ENCODE measurements around the gene SPATS2L.

SPATS2L gene

GRCh38 chr2:200404615-200405014 is 98.1 kb downstream of the SPATS2L start:
- no peak overlapping the region for H3K4me3 ChIP-seq (ENCODE audit: low read depth in 1 of 2, low read length in 2 of 2)
- H3K4me1 ChIP-seq (ENCODE audit: control insufficient read depth in 1 of 2, insufficient read depth in 2 of 2, low read length in 2 of 2) = peaks cover 26 to 33% of the 10 kb centered on the region in 2 donors
- peak overlapping the region; percentile 76 for H3K27ac ChIP-seq (ENCODE audit: low read length)
- H3K9me3 ChIP-seq (ENCODE audit: control insufficient read depth in 1 of 2, low read length in 2 of 2) = no peaks in the 10 kb centered on the region
- no peaks in the 10 kb centered on the region for H3K27me3 ChIP-seq (ENCODE audit: low read depth, low read length)
- no peaks in the 10 kb centered on the region for H3K36me3 ChIP-seq (ENCODE audit: control insufficient read depth in 1 of 2, insufficient read depth in 2 of 2, low read length in 2 of 2)

GRCh38 chr2:200405599-200406298 is 99.3 kb downstream of the SPATS2L start:
- Histone ChIP-seq H3K36me3 (ENCODE audit: control insufficient read depth in 1 of 2, insufficient read depth in 2 of 2, low read length in 2 of 2) (no peaks in the 10 kb centered on the region), H3K9me3 (ENCODE audit: control insufficient read depth in 1 of 2, low read length in 2 of 2) (no peaks in the 10 kb centered on the region), H3K4me1 (ENCODE audit: control insufficient read depth in 1 of 2, insufficient read depth in 2 of 2, low read length in 2 of 2) (peaks cover 26 to 33% of the 10 kb centered on the region in 2 donors), H3K27me3 (ENCODE audit: low read depth, low read length) (no peaks in the 10 kb centered on the region), H3K27ac (ENCODE audit: low read length) (peak overlapping the region; percentile 76), H3K4me3 (ENCODE audit: low read depth in 1 of 2, low read length in 2 of 2) (no peak overlapping the region)

- Histone ChIP-seq H3K4me3 (ENCODE audit: low read depth in 1 of 2, low read length in 2 of 2) (no peak overlapping the region), H3K27ac (ENCODE audit: low read length) (peak overlapping the region; percentile 76), H3K4me1 (ENCODE audit: control insufficient read depth in 1 of 2, insufficient read depth in 2 of 2, low read length in 2 of 2) (peaks cover 26 to 33% of the 10 kb centered on the region in 2 donors)
These were observed 99.9 kb downstream of the SPATS2L start for GRCh38 chr2:200406379-200406778.

GRCh38 chr2:200408428-200409316 is 102.2 kb downstream of the SPATS2L start:
- no peaks in the 10 kb centered on the region for H3K27me3 ChIP-seq (ENCODE audit: low read depth, low read length)
- no peaks in the 10 kb centered on the region for H3K9me3 ChIP-seq (ENCODE audit: control insufficient read depth in 1 of 2, low read length in 2 of 2)
- H3K27ac ChIP-seq (ENCODE audit: low read length) = peak overlapping the region; percentile 25
- H3K36me3 ChIP-seq (ENCODE audit: control insufficient read depth in 1 of 2, insufficient read depth in 2 of 2, low read length in 2 of 2) = peaks cover 0 to 3% of the 10 kb centered on the region in 2 donors
- H3K4me1 ChIP-seq (ENCODE audit: control insufficient read depth in 1 of 2, insufficient read depth in 2 of 2, low read length in 2 of 2) = peaks cover 26 to 33% of the 10 kb centered on the region in 2 donors
- no peak overlapping the region for H3K4me3 ChIP-seq (ENCODE audit: low read depth in 1 of 2, low read length in 2 of 2)

More at GRCh38 chr2:200406379-200406778, 99.9 kb downstream of the SPATS2L start:
- Histone ChIP-seq H3K9me3 (ENCODE audit: control insufficient read depth in 1 of 2, low read length in 2 of 2) (no peaks in the 10 kb centered on the region), H3K27me3 (ENCODE audit: low read depth, low read length) (no peaks in the 10 kb centered on the region), H3K36me3 (ENCODE audit: control insufficient read depth in 1 of 2, insufficient read depth in 2 of 2, low read length in 2 of 2) (no peaks in the 10 kb centered on the region)

GRCh38 chr2:200411831-200412230 is 105.3 kb downstream of the SPATS2L start:
- no peak overlapping the region for H3K4me3 ChIP-seq (ENCODE audit: low read depth in 1 of 2, low read length in 2 of 2)
- no peaks in the 10 kb centered on the region for H3K9me3 ChIP-seq (ENCODE audit: control insufficient read depth in 1 of 2, low read length in 2 of 2)
- peaks cover 0 to 6% of the 10 kb centered on the region in 2 donors for H3K36me3 ChIP-seq (ENCODE audit: control insufficient read depth in 1 of 2, insufficient read depth in 2 of 2, low read length in 2 of 2)
- peaks cover 10 to 13% of the 10 kb centered on the region in 2 donors for H3K4me1 ChIP-seq (ENCODE audit: control insufficient read depth in 1 of 2, insufficient read depth in 2 of 2, low read length in 2 of 2)
- no peak overlapping the region for H3K27ac ChIP-seq (ENCODE audit: low read length)
- no peaks in the 10 kb centered on the region for H3K27me3 ChIP-seq (ENCODE audit: low read depth, low read length)

GRCh38 chr2:200414367-200414766 is 107.9 kb downstream of the SPATS2L start:
- Histone ChIP-seq H3K27me3 (ENCODE audit: low read depth, low read length) (no peaks in the 10 kb centered on the region), H3K4me1 (ENCODE audit: control insufficient read depth in 1 of 2, insufficient read depth in 2 of 2, low read length in 2 of 2) (no peaks in the 10 kb centered on the region), H3K4me3 (ENCODE audit: low read depth in 1 of 2, low read length in 2 of 2) (no peak overlapping the region), H3K27ac (ENCODE audit: low read length) (no peak overlapping the region), H3K36me3 (ENCODE audit: control insufficient read depth in 1 of 2, insufficient read depth in 2 of 2, low read length in 2 of 2) (peaks cover 3 to 14% of the 10 kb centered on the region in 2 donors), H3K9me3 (ENCODE audit: control insufficient read depth in 1 of 2, low read length in 2 of 2) (no peaks in the 10 kb centered on the region)

- H3K36me3 ChIP-seq (ENCODE audit: control insufficient read depth in 1 of 2, insufficient read depth in 2 of 2, low read length in 2 of 2) = peaks cover 7 to 18% of the 10 kb centered on the region in 2 donors
- H3K27ac ChIP-seq (ENCODE audit: low read length) = no peak overlapping the region
- H3K4me1 ChIP-seq (ENCODE audit: control insufficient read depth in 1 of 2, insufficient read depth in 2 of 2, low read length in 2 of 2) = no peaks in the 10 kb centered on the region
- H3K4me3 ChIP-seq (ENCODE audit: low read depth in 1 of 2, low read length in 2 of 2) = no peak overlapping the region
- H3K9me3 ChIP-seq (ENCODE audit: control insufficient read depth in 1 of 2, low read length in 2 of 2) = no peaks in the 10 kb centered on the region
- no peaks in the 10 kb centered on the region for H3K27me3 ChIP-seq (ENCODE audit: low read depth, low read length)
These were observed 109.0 kb downstream of the SPATS2L start for GRCh38 chr2:200415455-200415854.

- peaks cover 16 to 26% of the 10 kb centered on the region in 2 donors for H3K36me3 ChIP-seq (ENCODE audit: control insufficient read depth in 1 of 2, insufficient read depth in 2 of 2, low read length in 2 of 2)
- no peaks in the 10 kb centered on the region for H3K9me3 ChIP-seq (ENCODE audit: control insufficient read depth in 1 of 2, low read length in 2 of 2)
- no peaks in the 10 kb centered on the region for H3K4me1 ChIP-seq (ENCODE audit: control insufficient read depth in 1 of 2, insufficient read depth in 2 of 2, low read length in 2 of 2)
- no peaks in the 10 kb centered on the region for H3K27me3 ChIP-seq (ENCODE audit: low read depth, low read length)
- no peak overlapping the region for H3K27ac ChIP-seq (ENCODE audit: low read length)
- H3K4me3 ChIP-seq (ENCODE audit: low read depth in 1 of 2, low read length in 2 of 2) = no peak overlapping the region
These were observed 110.4 kb downstream of the SPATS2L start for GRCh38 chr2:200416878-200417277.

- H3K4me1 ChIP-seq (ENCODE audit: control insufficient read depth in 1 of 2, insufficient read depth in 2 of 2, low read length in 2 of 2) = no peaks in the 10 kb centered on the region
- no peak overlapping the region for H3K27ac ChIP-seq (ENCODE audit: low read length)
- H3K9me3 ChIP-seq (ENCODE audit: control insufficient read depth in 1 of 2, low read length in 2 of 2) = no peaks in the 10 kb centered on the region
- H3K36me3 ChIP-seq (ENCODE audit: control insufficient read depth in 1 of 2, insufficient read depth in 2 of 2, low read length in 2 of 2) = peaks cover 18 to 28% of the 10 kb centered on the region in 2 donors
- H3K27me3 ChIP-seq (ENCODE audit: low read depth, low read length) = no peaks in the 10 kb centered on the region
- no peak overlapping the region for H3K4me3 ChIP-seq (ENCODE audit: low read depth in 1 of 2, low read length in 2 of 2)
These were observed 110.9 kb downstream of the SPATS2L start for GRCh38 chr2:200417366-200417765.

- Histone ChIP-seq H3K4me1 (ENCODE audit: control insufficient read depth in 1 of 2, insufficient read depth in 2 of 2, low read length in 2 of 2) (no peaks in the 10 kb centered on the region), H3K27me3 (ENCODE audit: low read depth, low read length) (no peaks in the 10 kb centered on the region), H3K9me3 (ENCODE audit: control insufficient read depth in 1 of 2, low read length in 2 of 2) (no peaks in the 10 kb centered on the region), H3K36me3 (ENCODE audit: control insufficient read depth in 1 of 2, insufficient read depth in 2 of 2, low read length in 2 of 2) (peaks cover 24% of the 10 kb centered on the region in 2 donors), H3K27ac (ENCODE audit: low read length) (no peak overlapping the region), H3K4me3 (ENCODE audit: low read depth in 1 of 2, low read length in 2 of 2) (no peak overlapping the region)
These were observed 111.9 kb downstream of the SPATS2L start for GRCh38 chr2:200418399-200418798.

GRCh38 chr2:200419325-200419724 is 112.8 kb downstream of the SPATS2L start:
- H3K9me3 ChIP-seq (ENCODE audit: control insufficient read depth in 1 of 2, low read length in 2 of 2) = no peaks in the 10 kb centered on the region
- H3K4me1 ChIP-seq (ENCODE audit: control insufficient read depth in 1 of 2, insufficient read depth in 2 of 2, low read length in 2 of 2) = no peaks in the 10 kb centered on the region
- H3K27ac ChIP-seq (ENCODE audit: low read length) = no peak overlapping the region
- no peaks in the 10 kb centered on the region for H3K27me3 ChIP-seq (ENCODE audit: low read depth, low read length)
- H3K4me3 ChIP-seq (ENCODE audit: low read depth in 1 of 2, low read length in 2 of 2) = no peak overlapping the region
- H3K36me3 ChIP-seq (ENCODE audit: control insufficient read depth in 1 of 2, insufficient read depth in 2 of 2, low read length in 2 of 2) = peaks cover 24 to 28% of the 10 kb centered on the region in 2 donors
